ENCODE data around the gene CPOX.

Gene CPOX

DNA sequence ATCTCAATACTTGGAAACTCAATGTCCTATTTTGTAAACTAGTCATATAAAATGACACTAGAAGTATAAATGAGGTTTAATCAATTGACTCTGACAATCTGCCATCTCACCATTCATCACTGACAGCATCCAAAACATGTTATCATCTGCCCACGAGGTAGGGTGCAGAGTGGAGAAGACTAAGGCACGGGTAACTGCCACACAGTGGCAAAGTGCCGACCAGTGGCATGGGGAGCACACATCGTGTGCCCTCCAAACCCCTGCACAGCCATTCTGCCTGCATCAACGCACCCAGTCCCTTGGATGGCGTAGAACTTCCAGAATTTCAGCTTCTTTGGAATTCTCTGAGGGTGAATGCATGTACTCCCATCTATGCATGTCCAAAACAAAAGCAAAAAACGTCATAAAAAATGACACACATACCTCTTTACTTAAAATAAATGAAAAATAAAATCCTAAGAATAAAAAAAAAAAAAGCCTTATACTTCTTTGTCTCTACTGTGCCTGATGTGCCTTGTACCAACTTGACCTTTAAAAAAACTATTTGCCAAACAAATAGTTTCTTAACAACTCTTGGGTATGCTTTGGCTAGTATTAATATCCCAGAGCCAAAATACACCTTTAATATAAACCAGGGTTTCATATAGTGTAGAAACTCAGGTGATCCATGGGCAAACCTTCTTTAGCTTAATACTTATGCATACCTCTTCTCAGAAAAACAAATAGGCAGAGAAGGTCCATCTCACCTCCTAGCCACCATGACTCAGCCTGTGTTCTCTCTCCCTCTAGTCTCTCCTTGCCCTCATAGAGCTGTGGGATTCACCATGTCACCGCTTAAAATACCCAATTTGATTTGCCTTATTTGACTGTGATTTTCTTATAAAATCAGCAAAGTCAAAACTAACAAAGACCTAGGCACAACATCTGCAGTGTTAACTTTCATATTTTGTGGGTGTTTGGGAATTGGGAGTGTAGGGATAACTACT is 12.7 kb downstream of the CPOX start:
- Histone ChIP-seq H3K4me1 (ENCODE audit: control insufficient read depth, insufficient read depth, low read length) (no peaks in the 10 kb centered on the region; the same call in 1 of the 2 replicates), H3K27ac (ENCODE audit: extremely low read depth, low read depth, low read length) (no peak overlapping the region), H3K9me3 (ENCODE audit: control insufficient read depth, insufficient read depth, low read depth, low read length) (no peaks in the 10 kb centered on the region), H3K36me3 (ENCODE audit: control insufficient read depth in 2 of 2, insufficient read depth in 1 of 2, low read length in 2 of 2) (peaks cover 0 to 65% of the 10 kb centered on the region in 2 experiments; a peak in 2 of 3 replicates), H3K4me3 (ENCODE audit: low read depth, low read length) (no peak overlapping the region)
- CTCF ChIA-PET: interaction anchor here (0.6 to 0.7 kb wide), 2 partner anchors 338 to 435 kb away, joined by 3 to 4 read pairs; no protein-coding TSS in a partner anchor
- TF ChIP-seq KLF9 (tag by site-specific recombination; IDR thresholded peaks at IDR 0.05; ENCODE audit: low read depth) (no peak), SCRT2 (tag by site-specific recombination; IDR thresholded peaks at IDR 0.05) (no peak), ZNF311 (tag by site-specific recombination; IDR thresholded peaks at IDR 0.05; ENCODE audit: borderline replicate concordance) (no peak), ZNF202 (tag by site-specific recombination; IDR thresholded peaks at IDR 0.05; ENCODE audit: borderline replicate concordance) (no peak), ZNF626 (tag by site-specific recombination; IDR thresholded peaks at IDR 0.05) (no peak), SP2 (tag by site-specific recombination; IDR thresholded peaks at IDR 0.05) (no peak), ZNF654 (tag by site-specific recombination; IDR thresholded peaks at IDR 0.05; ENCODE audit: low read depth) (no peak)
- TF ChIP-seq, protein P1, sequence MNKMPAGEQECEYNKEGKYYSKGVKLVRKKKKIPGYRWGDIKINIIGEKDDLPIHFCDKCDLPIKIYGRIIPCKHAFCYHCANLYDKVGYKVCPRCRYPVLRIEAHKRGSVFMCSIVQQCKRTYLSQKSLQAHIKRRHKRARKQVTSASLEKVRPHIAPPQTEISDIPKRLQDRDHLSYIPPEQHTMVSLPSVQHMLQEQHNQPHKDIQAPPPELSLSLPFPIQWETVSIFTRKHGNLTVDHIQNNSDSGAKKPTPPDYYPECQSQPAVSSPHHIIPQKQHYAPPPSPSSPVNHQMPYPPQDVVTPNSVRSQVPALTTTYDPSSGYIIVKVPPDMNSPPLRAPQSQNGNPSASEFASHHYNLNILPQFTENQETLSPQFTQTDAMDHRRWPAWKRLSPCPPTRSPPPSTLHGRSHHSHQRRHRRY (tag by site-specific recombination; IDR thresholded peaks at IDR 0.05): no peak
- TF ChIP-seq, protein P2, sequence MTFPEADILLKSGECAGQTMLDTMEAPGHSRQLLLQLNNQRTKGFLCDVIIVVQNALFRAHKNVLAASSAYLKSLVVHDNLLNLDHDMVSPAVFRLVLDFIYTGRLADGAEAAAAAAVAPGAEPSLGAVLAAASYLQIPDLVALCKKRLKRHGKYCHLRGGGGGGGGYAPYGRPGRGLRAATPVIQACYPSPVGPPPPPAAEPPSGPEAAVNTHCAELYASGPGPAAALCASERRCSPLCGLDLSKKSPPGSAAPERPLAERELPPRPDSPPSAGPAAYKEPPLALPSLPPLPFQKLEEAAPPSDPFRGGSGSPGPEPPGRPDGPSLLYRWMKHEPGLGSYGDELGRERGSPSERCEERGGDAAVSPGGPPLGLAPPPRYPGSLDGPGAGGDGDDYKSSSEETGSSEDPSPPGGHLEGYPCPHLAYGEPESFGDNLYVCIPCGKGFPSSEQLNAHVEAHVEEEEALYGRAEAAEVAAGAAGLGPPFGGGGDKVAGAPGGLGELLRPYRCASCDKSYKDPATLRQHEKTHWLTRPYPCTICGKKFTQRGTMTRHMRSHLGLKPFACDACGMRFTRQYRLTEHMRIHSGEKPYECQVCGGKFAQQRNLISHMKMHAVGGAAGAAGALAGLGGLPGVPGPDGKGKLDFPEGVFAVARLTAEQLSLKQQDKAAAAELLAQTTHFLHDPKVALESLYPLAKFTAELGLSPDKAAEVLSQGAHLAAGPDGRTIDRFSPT (tag by site-specific recombination; IDR thresholded peaks at IDR 0.05): no peak
- TF ChIP-seq, protein P3, sequence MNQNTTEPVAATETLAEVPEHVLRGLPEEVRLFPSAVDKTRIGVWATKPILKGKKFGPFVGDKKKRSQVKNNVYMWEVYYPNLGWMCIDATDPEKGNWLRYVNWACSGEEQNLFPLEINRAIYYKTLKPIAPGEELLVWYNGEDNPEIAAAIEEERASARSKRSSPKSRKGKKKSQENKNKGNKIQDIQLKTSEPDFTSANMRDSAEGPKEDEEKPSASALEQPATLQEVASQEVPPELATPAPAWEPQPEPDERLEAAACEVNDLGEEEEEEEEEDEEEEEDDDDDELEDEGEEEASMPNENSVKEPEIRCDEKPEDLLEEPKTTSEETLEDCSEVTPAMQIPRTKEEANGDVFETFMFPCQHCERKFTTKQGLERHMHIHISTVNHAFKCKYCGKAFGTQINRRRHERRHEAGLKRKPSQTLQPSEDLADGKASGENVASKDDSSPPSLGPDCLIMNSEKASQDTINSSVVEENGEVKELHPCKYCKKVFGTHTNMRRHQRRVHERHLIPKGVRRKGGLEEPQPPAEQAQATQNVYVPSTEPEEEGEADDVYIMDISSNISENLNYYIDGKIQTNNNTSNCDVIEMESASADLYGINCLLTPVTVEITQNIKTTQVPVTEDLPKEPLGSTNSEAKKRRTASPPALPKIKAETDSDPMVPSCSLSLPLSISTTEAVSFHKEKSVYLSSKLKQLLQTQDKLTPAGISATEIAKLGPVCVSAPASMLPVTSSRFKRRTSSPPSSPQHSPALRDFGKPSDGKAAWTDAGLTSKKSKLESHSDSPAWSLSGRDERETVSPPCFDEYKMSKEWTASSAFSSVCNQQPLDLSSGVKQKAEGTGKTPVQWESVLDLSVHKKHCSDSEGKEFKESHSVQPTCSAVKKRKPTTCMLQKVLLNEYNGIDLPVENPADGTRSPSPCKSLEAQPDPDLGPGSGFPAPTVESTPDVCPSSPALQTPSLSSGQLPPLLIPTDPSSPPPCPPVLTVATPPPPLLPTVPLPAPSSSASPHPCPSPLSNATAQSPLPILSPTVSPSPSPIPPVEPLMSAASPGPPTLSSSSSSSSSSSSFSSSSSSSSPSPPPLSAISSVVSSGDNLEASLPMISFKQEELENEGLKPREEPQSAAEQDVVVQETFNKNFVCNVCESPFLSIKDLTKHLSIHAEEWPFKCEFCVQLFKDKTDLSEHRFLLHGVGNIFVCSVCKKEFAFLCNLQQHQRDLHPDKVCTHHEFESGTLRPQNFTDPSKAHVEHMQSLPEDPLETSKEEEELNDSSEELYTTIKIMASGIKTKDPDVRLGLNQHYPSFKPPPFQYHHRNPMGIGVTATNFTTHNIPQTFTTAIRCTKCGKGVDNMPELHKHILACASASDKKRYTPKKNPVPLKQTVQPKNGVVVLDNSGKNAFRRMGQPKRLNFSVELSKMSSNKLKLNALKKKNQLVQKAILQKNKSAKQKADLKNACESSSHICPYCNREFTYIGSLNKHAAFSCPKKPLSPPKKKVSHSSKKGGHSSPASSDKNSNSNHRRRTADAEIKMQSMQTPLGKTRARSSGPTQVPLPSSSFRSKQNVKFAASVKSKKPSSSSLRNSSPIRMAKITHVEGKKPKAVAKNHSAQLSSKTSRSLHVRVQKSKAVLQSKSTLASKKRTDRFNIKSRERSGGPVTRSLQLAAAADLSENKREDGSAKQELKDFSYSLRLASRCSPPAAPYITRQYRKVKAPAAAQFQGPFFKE (tag by site-specific recombination; IDR thresholded peaks at IDR 0.05; ENCODE audit: borderline replicate concordance): no peak
- TF ChIP-seq, protein P4, sequence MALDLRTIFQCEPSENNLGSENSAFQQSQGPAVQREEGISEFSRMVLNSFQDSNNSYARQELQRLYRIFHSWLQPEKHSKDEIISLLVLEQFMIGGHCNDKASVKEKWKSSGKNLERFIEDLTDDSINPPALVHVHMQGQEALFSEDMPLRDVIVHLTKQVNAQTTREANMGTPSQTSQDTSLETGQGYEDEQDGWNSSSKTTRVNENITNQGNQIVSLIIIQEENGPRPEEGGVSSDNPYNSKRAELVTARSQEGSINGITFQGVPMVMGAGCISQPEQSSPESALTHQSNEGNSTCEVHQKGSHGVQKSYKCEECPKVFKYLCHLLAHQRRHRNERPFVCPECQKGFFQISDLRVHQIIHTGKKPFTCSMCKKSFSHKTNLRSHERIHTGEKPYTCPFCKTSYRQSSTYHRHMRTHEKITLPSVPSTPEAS (tag by site-specific recombination; IDR thresholded peaks at IDR 0.05): no peak
- POLR2A ChIA-PET: no interaction called here

Measured in HEK293 (cell line).